H1 (cell line): ENCODE measurements around the gene CFAP92. TPM values are rescaled to one million over a fixed set of nuclear protein-coding genes. Genes with fewer than 3 reads are reported as not detected.

ENCODE experiments used
- CTCF ChIA-PET: fragments of 300-600 bp; sonication (Branson Sonifier 250); formaldehyde crosslinking; loops from one replicate; lab custom pipeline; 2021; ENCODE audit not compliant: partially characterized antibody; lab: Charles Lee
- POLR2A ChIA-PET: fragments of 300-600 bp; sonication (Branson Sonifier 250); formaldehyde crosslinking; loops from one replicate; lab custom pipeline; 2021; ENCODE audit warnings: inconsistent platforms; ENCODE audit not compliant: partially characterized antibody; lab: Charles Lee
- DNase-seq, 2 experiments: peaks; one replicate each; pipeline versions ENCODE4 v3.0.0 to v3.0.0-alpha.2; 2010 to 2022; ENCODE audit warnings: low spot score in 2 of 2, low read depth in 1 of 2, mixed read lengths in 1 of 2
- FAIRE-seq: peaks from 2 replicates; lab custom pipeline; 2011; peaks lifted over from hg19 to GRCh38; lab: Jason Lieb, UNC
- H2AFZ ChIP-seq: 2 replicates; pipeline ENCODE4 v1.8.1; 2012; ENCODE audit warnings: low read length, inconsistent platforms
- H2AK5ac ChIP-seq: 2 replicates; pipeline ENCODE4 v1.6.1; 2013; ENCODE audit warnings: low read depth, low read length
- H2BK120ac ChIP-seq: replicated peaks from 2 replicates; pipeline ENCODE3; 2013; ENCODE audit warnings: low read depth, low read length, inconsistent platforms
- H2BK12ac ChIP-seq: 2 replicates; pipeline ENCODE4 v1.6.1; 2013; ENCODE audit warnings: low read depth, low read length
- H2BK15ac ChIP-seq: 2 replicates; pipeline ENCODE4 v1.6.1; 2013; ENCODE audit warnings: low read length
- H2BK20ac ChIP-seq: 2 replicates; pipeline ENCODE4 v1.6.1; 2013; ENCODE audit warnings: low read length
- H2BK5ac ChIP-seq: 2 replicates; pipeline ENCODE4 v1.6.1; 2013; ENCODE audit warnings: low read depth, low read length
- H3K14ac ChIP-seq: 2 replicates; pipeline ENCODE4 v1.6.1; 2013; ENCODE audit warnings: inconsistent platforms; ENCODE audit not compliant: insufficient read length
- H3K18ac ChIP-seq: 2 replicates; pipeline ENCODE4 v1.6.1; 2013; ENCODE audit warnings: low read length; ENCODE audit errors: extremely low read depth
- H3K23ac ChIP-seq: 2 replicates; pipeline ENCODE4 v1.6.1; 2013; ENCODE audit warnings: inconsistent platforms; ENCODE audit not compliant: insufficient read length
- H3K23me2 ChIP-seq: 2 replicates; pipeline ENCODE4 v1.6.1; 2013; ENCODE audit warnings: low read depth, low read length
- H3K27ac ChIP-seq: 2 replicates; pipeline ENCODE4 v1.6.1; 2011; ENCODE audit warnings: low read depth, low read length, inconsistent platforms
- H3K27me3 ChIP-seq, 4 experiments: replicated peaks in 1 of 4; 1 replicate in 1 of 4; 2 replicates in 3 of 4; pipeline versions ENCODE4 v1.6.1 to v1.8.1; 2011 to 2013; ENCODE audit warnings: low read length in 3 of 4, mild to moderate bottlenecking in 3 of 4, inconsistent platforms in 2 of 4, mixed read lengths in 2 of 4, moderate library complexity in 1 of 4; ENCODE audit not compliant: control insufficient read depth in 3 of 4, insufficient read depth in 3 of 4; ENCODE audit errors: extremely low read depth in 1 of 4
- H3K36me3 ChIP-seq, 4 experiments: 2 replicates each; pipeline versions ENCODE4 v1.6.1 to v1.8.1; 2011 to 2013; ENCODE audit warnings: mild to moderate bottlenecking in 4 of 4, low read length in 3 of 4, moderate library complexity in 2 of 4, control low read depth in 1 of 4, inconsistent platforms in 1 of 4; ENCODE audit not compliant: insufficient read depth in 4 of 4, control insufficient read depth in 2 of 4
- H3K4ac ChIP-seq: replicated peaks from 2 replicates; pipeline ENCODE3; 2013; ENCODE audit warnings: low read length, low read depth, mixed read lengths, inconsistent platforms; ENCODE audit not compliant: insufficient read length
- H3K4me1 ChIP-seq, 4 experiments: replicated peaks in 1 of 4; 1 replicate in 1 of 4; 2 replicates in 3 of 4; pipeline versions ENCODE4 v1.6.1 to v1.8.1; 2011 to 2013; ENCODE audit warnings: low read length in 3 of 4, inconsistent platforms in 2 of 4, mixed read lengths in 1 of 4; ENCODE audit not compliant: insufficient read depth in 4 of 4, control insufficient read depth in 3 of 4
- H3K4me2 ChIP-seq, 2 experiments: 2 replicates each; pipeline versions ENCODE4 v1.6.1 to v1.8.1; 2011 to 2013; ENCODE audit warnings: low read depth in 2 of 2, low read length in 2 of 2, control low read depth in 1 of 2, inconsistent platforms in 1 of 2, mild to moderate bottlenecking in 1 of 2; ENCODE audit not compliant: insufficient read depth in 1 of 2
- H3K4me3 ChIP-seq, 4 experiments: fragments of 200-600, 300-600 bp in 1 of 4; sonication (generic), shearing (Covaris generic), sonication (Bioruptor Twin) in 1 of 4; 2 replicates each; pipeline versions ENCODE4 v1.5.1 to v1.8.1; 2011 to 2016; ENCODE audit warnings: low read length in 4 of 4, low read depth in 3 of 4, control low read depth in 2 of 4, inconsistent platforms in 2 of 4, mild to moderate bottlenecking in 2 of 4, mixed read lengths in 1 of 4, moderate library complexity in 1 of 4; ENCODE audit not compliant: insufficient read depth in 2 of 4; ENCODE audit errors: extremely low read depth in 1 of 4
- H3K56ac ChIP-seq: replicated peaks from 2 replicates; pipeline ENCODE3; 2013; ENCODE audit warnings: low read depth, mild to moderate bottlenecking, mixed read lengths, low read length, inconsistent platforms; ENCODE audit not compliant: insufficient read length
- H3K79me1 ChIP-seq: 2 replicates; pipeline ENCODE4 v1.6.1; 2013; ENCODE audit warnings: low read depth, low read length, control low read depth
- H3K79me2 ChIP-seq, 2 experiments: 2 replicates each; pipeline versions ENCODE4 v1.6.1 to v1.8.1; 2012 to 2013; ENCODE audit warnings: low read length in 2 of 2, mild to moderate bottlenecking in 2 of 2, inconsistent platforms in 1 of 2; ENCODE audit not compliant: insufficient read depth in 2 of 2, control insufficient read depth in 1 of 2
- H3K9ac ChIP-seq, 4 experiments: replicated peaks in 1 of 4; 1 replicate in 1 of 4; 2 replicates in 3 of 4; pipeline versions ENCODE4 v1.6.1 to v1.8.1; 2011 to 2013; ENCODE audit warnings: low read depth in 3 of 4, low read length in 3 of 4, control low read depth in 2 of 4, mild to moderate bottlenecking in 2 of 4, moderate library complexity in 2 of 4, inconsistent platforms in 1 of 4; ENCODE audit errors: extremely low read depth in 1 of 4
- H3K9me3 ChIP-seq, 2 experiments: 2 replicates each; pipeline versions ENCODE4 v1.6.1 to v1.8.1; 2012 to 2013; ENCODE audit warnings: mild to moderate bottlenecking in 2 of 2, moderate library complexity in 2 of 2, control low read depth in 1 of 2, inconsistent platforms in 1 of 2, low read depth in 1 of 2, low read length in 1 of 2, mixed read lengths in 1 of 2; ENCODE audit not compliant: insufficient read depth in 2 of 2
- H4K20me1 ChIP-seq, 2 experiments: replicated peaks in 1 of 2; 2 replicates each; pipeline versions ENCODE3 to v1.8.1; 2011 to 2013; ENCODE audit warnings: inconsistent platforms in 2 of 2, low read length in 2 of 2, mild to moderate bottlenecking in 1 of 2; ENCODE audit not compliant: insufficient read depth in 2 of 2, control insufficient read depth in 1 of 2
- H4K5ac ChIP-seq: 2 replicates; pipeline ENCODE4 v1.6.1; 2013; ENCODE audit warnings: low read length, low read depth, mixed read lengths, inconsistent platforms; ENCODE audit not compliant: insufficient read length
- H4K8ac ChIP-seq: 2 replicates; pipeline ENCODE4 v1.8.0; 2013; ENCODE audit warnings: mild to moderate bottlenecking, moderate library complexity, low read length, inconsistent platforms; ENCODE audit not compliant: insufficient read depth; ENCODE audit errors: extremely low read depth
- H4K91ac ChIP-seq: replicated peaks from 2 replicates; pipeline ENCODE3; 2013; ENCODE audit warnings: low read length, mixed read lengths, inconsistent platforms; ENCODE audit not compliant: insufficient read length
- ATF3 ChIP-seq: IDR thresholded peaks from 2 replicates; pipeline ENCODE4 v1.6.1; 2011; ENCODE audit warnings: low read depth, mild to moderate bottlenecking, low read length; ENCODE audit not compliant: insufficient read depth
- CBX8 ChIP-seq: fragments of 300-800, 300-1000 bp; sonication (generic); IDR thresholded peaks from 2 replicates; pipeline ENCODE4 v1.7.1; 2016; ENCODE audit warnings: low read depth, low read length, borderline replicate concordance
- CEBPB ChIP-seq: IDR thresholded peaks from 2 replicates; pipeline ENCODE4 v1.6.1; 2012; ENCODE audit warnings: low read depth, low read length
- GTF2F1 ChIP-seq: IDR thresholded peaks from 2 replicates; pipeline ENCODE4 v1.6.1; 2012; ENCODE audit warnings: low read depth, low read length, improper control_type of control experiment, borderline replicate concordance
- HDAC2 ChIP-seq, 2 experiments: fragments of 300-600 bp in 1 of 2; sonication (generic) in 1 of 2; IDR thresholded peaks; 2 replicates each; pipeline ENCODE4 v1.6.1; 2011 to 2012; ENCODE audit warnings: low read depth in 2 of 2, low read length in 2 of 2, mild to moderate bottlenecking in 2 of 2, moderate library complexity in 2 of 2, borderline replicate concordance in 1 of 2, inconsistent platforms in 1 of 2
- HDAC6 ChIP-seq: IDR thresholded peaks from one replicate; pipeline ENCODE4 v1.7.1; 2012; ENCODE audit warnings: low read depth, mild to moderate bottlenecking, inconsistent platforms, low read length, moderate library complexity
- KDM4A ChIP-seq: IDR thresholded peaks from one replicate; pipeline ENCODE4 v1.7.1; 2012; ENCODE audit warnings: low read depth, mild to moderate bottlenecking, moderate library complexity, low read length, inconsistent platforms; ENCODE audit not compliant: severe bottlenecking
- POLR2A ChIP-seq, 2 experiments: IDR thresholded peaks; 1 replicate in 1 of 2; 2 replicates in 1 of 2; pipeline ENCODE4 v1.6.1; 2011; ENCODE audit warnings: low read depth in 2 of 2, low read length in 2 of 2, mild to moderate bottlenecking in 2 of 2; ENCODE audit errors: control extremely low read depth in 1 of 2
- RXRA ChIP-seq: IDR thresholded peaks from 2 replicates; pipeline ENCODE4 v1.6.1; 2011; ENCODE audit warnings: low read depth, mild to moderate bottlenecking, low read length, moderate library complexity; ENCODE audit not compliant: insufficient read depth
- SRF ChIP-seq: IDR thresholded peaks from 2 replicates; pipeline ENCODE4 v1.6.1; 2011; ENCODE audit warnings: mild to moderate bottlenecking, low read depth, low read length, moderate library complexity
- TAF1 ChIP-seq: IDR thresholded peaks from 2 replicates; pipeline ENCODE4 v1.6.1; 2011; ENCODE audit warnings: mild to moderate bottlenecking, low read depth, low read length
- TAF7 ChIP-seq: optimal IDR thresholded peaks from 2 replicates; pipeline ENCODE3; 2011; ENCODE audit warnings: low read depth, mild to moderate bottlenecking, inconsistent platforms, low read length, moderate library complexity, borderline replicate concordance
- TBP ChIP-seq: IDR thresholded peaks from 2 replicates; pipeline ENCODE4 v1.6.1; 2011; ENCODE audit warnings: low read depth, low read length, improper control_type of control experiment
- YY1 ChIP-seq: IDR thresholded peaks from 2 replicates; pipeline ENCODE4 v1.6.1; 2011; ENCODE audit warnings: low read depth, mild to moderate bottlenecking, low read length
- WGBS, 2 experiments: shearing (Covaris generic) in 1 of 2; methylation state at CpG; one replicate each; pipeline versions ENCODE4 v1.1.6 to v1.1.7; 2013 to 2015; ENCODE audit warnings: low lambda C conversion rate in 2 of 2, mixed read lengths in 2 of 2, inconsistent platforms in 1 of 2, low coverage in 1 of 2, missing lambda C conversion rate in 1 of 2; ENCODE audit not compliant: insufficient replicate concordance in 2 of 2, insufficient coverage in 1 of 2, insufficient read length in 1 of 2; ENCODE audit errors: extremely low coverage in 1 of 2, missing lambda C conversion rate in 1 of 2; 5-methylcytosine and 5-hydroxymethylcytosine counted together
- polyA plus RNA-seq, 7 experiments: library from polyadenylated mRNA; depleted of rRNA in 3 of 7; stranded (reverse) in 5 of 7; unstranded in 2 of 7; fragments of >200 nt in 5 of 7; fragments of 200-250 nt in 2 of 7; gene quantifications; 1 replicate in 5 of 7; 2 replicates in 1 of 7; 4 replicates in 1 of 7; pipeline versions ENCODE4 v1.2.1 to v1.2.3, GENCODE V29; 2011 to 2013; ENCODE audit warnings: missing spikeins in 2 of 7, mixed read lengths in 2 of 7
- total RNA-seq: library from RNA; stranded (reverse); fragmentation: NEBNext Ultra II Directional; extraction: Animal tissue kit (Norgen Biotek cat#: 25700); gene quantifications from 2 replicates; pipeline ENCODE4 v1.2.1, GENCODE V29; 2021

The CFAP92 gene
- total and polyA plus RNA-seq, 2 of the 8 experiments (the other 6 are each of a cell fraction or from before 2014, with no cell fraction given): 0.77 to 2.0 TPM

GRCh38 chr3:128970740-128971047 is 23.2 kb downstream of the CFAP92 start:
- ChIA-PET POLR2A (interaction anchor here (1.3 to 2.0 kb wide), 4 partner anchors 19 to 346 kb away, joined by 3 to 7 read pairs (median 4); partner anchors contain the start of gene CNBP), CTCF (interaction anchor here (0.6 to 5.5 kb wide), 67 partner anchors 12 to 1640 kb away, joined by 3 to 79 read pairs (median 5); partner anchors contain the start of genes CFAP92, EFCC1, GP9 and ISY1)
- Histone ChIP-seq H3K79me1 (no peaks in the 10 kb centered on the region), H3K14ac (no peak overlapping the region), H3K4ac (no peak overlapping the region), H2BK12ac (no peak overlapping the region), H4K91ac (no peak overlapping the region), H3K4me1 (no peaks in the 10 kb centered on the region), H3K23ac (no peak overlapping the region), H3K27ac (no peak overlapping the region), H2AFZ (no peak overlapping the region), H2BK120ac (no peak overlapping the region), H3K56ac (no peak overlapping the region), H2BK5ac (no peak overlapping the region), H3K4me3 (no peak overlapping the region), H2AK5ac (no peak overlapping the region), H3K79me2 (no peaks in the 10 kb centered on the region), H3K9ac (no peak overlapping the region), H3K36me3 (no peaks in the 10 kb centered on the region), H4K8ac (no peak overlapping the region), H3K9me3 (no peaks in the 10 kb centered on the region), H3K4me2 (no peak overlapping the region), H3K23me2 (peaks cover 4% of the 10 kb centered on the region; the same call in 1 of the 2 replicates), H3K27me3 (no peaks in the 10 kb centered on the region; a peak in 1 of 7 replicates), H4K20me1 (peaks cover 0 to 2% of the 10 kb centered on the region in 2 experiments), H2BK20ac (no peak overlapping the region), H2BK15ac (no peak overlapping the region), H4K5ac (no peak overlapping the region), H3K18ac (no peak overlapping the region)
- WGBS, 2 experiments: 92% methylated on average over 1 of the region's 1 CpG; no CpG with 5 or more reads in 1 of the 2 experiments
- DNase-seq: no peak
- no peak for FAIRE-seq
- TF ChIP-seq RXRA (no peak), SRF (no peak), TBP (no peak), ATF3 (no peak), HDAC6 (no peak), GTF2F1 (no peak), TAF1 (no peak), YY1 (no peak), CBX8 (no peak), CEBPB (no peak), POLR2A (IDR thresholded peaks at IDR 0.05; ENCODE audit: control extremely low read depth in 1 of 2, low read depth in 2 of 2, low read length in 2 of 2) (no peak), KDM4A (no peak), HDAC2 (IDR thresholded peaks at IDR 0.05; ENCODE audit: borderline replicate concordance in 1 of 2, low read depth in 2 of 2, low read length in 2 of 2) (no peak), TAF7 (no peak)
